Subcutaneous abdominal adipose tissue (tissue), 5 donors: ENCODE results near the gene SCYGR5.
"Not testable (repeated sequence)": the region's sequence is repeated elsewhere in the genome, so short reads cannot be mapped to it uniquely, and the experiment has no call there.

Experiments used
- H3K27ac ChIP-seq: one replicate; pipeline ENCODE4 v1.7.0; 2013; ENCODE audit warnings: low read depth, mild to moderate bottlenecking, inconsistent platforms, low read length, moderate library complexity
- H3K27me3 ChIP-seq, 5 donors: one replicate each; pipeline ENCODE4 v1.7.0; 2013; ENCODE audit warnings: low read length in 5 of 5, inconsistent platforms in 1 of 5; ENCODE audit not compliant: control insufficient read depth in 5 of 5, insufficient read depth in 4 of 5
- H3K36me3 ChIP-seq, 5 donors: one replicate each; pipeline ENCODE4 v1.7.0; 2013; ENCODE audit warnings: low read length in 5 of 5; ENCODE audit not compliant: control insufficient read depth in 5 of 5, insufficient read depth in 5 of 5
- H3K4me1 ChIP-seq, 5 donors: one replicate each; pipeline ENCODE4 v1.7.0; 2013; ENCODE audit warnings: low read length in 5 of 5, mild to moderate bottlenecking in 3 of 5, moderate library complexity in 1 of 5; ENCODE audit not compliant: control insufficient read depth in 5 of 5, insufficient read depth in 5 of 5
- H3K4me3 ChIP-seq, 5 donors: one replicate each; pipeline ENCODE4 v1.7.0; 2013; ENCODE audit warnings: low read length in 5 of 5, low read depth in 1 of 5
- H3K9ac ChIP-seq, 5 donors: one replicate each; pipeline ENCODE4 v1.7.0; 2013; ENCODE audit warnings: low read length in 5 of 5, mild to moderate bottlenecking in 4 of 5, moderate library complexity in 3 of 5
- H3K9me3 ChIP-seq, 5 donors: one replicate each; pipeline ENCODE4 v1.7.0; 2013; ENCODE audit warnings: low read length in 5 of 5; ENCODE audit not compliant: control insufficient read depth in 5 of 5
- donor health status: healthy.
- donor health status: healthy.
- donor health status: healthy.
- donor health status: healthy.
- donor health status: healthy.

Gene SCYGR5

DNA sequence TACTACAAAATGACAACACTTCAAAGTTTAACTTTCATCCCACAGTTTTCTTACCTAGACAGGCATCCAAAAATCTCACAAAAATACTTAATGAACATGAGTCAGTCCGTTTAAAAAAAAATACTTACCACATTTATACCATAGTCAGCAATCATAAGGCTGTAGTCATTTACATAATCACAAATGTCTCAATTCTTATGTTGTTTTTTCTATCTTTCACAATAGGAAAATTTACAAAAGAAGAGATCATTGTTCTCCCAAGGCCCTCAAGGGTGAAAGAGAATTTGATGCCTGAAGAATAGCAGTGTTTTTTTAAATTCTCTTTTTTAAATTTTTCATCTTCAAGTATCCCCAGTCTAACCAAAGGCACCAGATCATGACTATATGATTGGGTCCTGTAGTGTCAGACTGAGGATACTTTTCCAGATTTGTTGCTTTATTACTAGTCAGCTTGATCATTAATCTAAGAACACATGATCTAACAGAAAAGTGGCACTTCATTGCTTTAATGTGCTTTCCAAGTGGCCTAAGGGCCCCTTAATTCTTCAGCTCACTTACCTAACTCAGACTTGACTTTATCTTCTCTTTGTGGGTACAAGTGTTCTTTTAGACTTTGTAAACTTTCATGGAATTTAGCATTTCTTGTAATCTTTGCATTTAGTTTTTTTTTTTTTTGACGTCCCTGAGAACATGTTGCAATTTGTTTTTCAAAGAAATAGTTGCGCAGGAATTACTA, 4.7 kb downstream of the SCYGR5 start:
- Histone ChIP-seq H3K27me3 (no peaks in the 10 kb centered on the region), H3K9ac (peak overlapping the region in 3 of 5 donors; percentile 39 to 76 (median 41))

GRCh38 chr2:227673620-227674019, 7.0 kb downstream of the SCYGR5 start:
- Histone ChIP-seq H3K4me1 (peaks cover 0 to 34% (median 13%) of the 10 kb centered on the region in 5 donors), H3K9ac (peak overlapping the region in 2 of 5 donors; percentile 17 to 66), H3K27ac (peak overlapping the region; percentile 87)
- not testable (repeated sequence) for H3K4me3 ChIP-seq, H3K9me3 ChIP-seq, H3K36me3 ChIP-seq, H3K27me3 ChIP-seq

More for the DNA sequence above, 4.7 kb downstream of the SCYGR5 start:
- no peaks in the 10 kb centered on the region for H3K36me3 ChIP-seq
- peak overlapping the region; percentile 87 for H3K27ac ChIP-seq
- no peak overlapping the region for H3K4me3 ChIP-seq
- peaks cover 0 to 30% (median 13%) of the 10 kb centered on the region in 5 donors for H3K4me1 ChIP-seq
- no peaks in the 10 kb centered on the region for H3K9me3 ChIP-seq

GRCh38 chr2:227674485-227674884, 7.9 kb downstream of the SCYGR5 start:
- peak overlapping the region; percentile 87 for H3K27ac ChIP-seq
- H3K4me3 ChIP-seq = no peak overlapping the region
- peaks cover 0 to 34% (median 13%) of the 10 kb centered on the region in 5 donors for H3K4me1 ChIP-seq
- H3K9ac ChIP-seq = peak overlapping the region in 1 of 5 donors; percentile 66
- no peaks in the 10 kb centered on the region for H3K27me3 ChIP-seq
- H3K36me3 ChIP-seq = no peaks in the 10 kb centered on the region
- no peaks in the 10 kb centered on the region for H3K9me3 ChIP-seq

- Histone ChIP-seq H3K36me3 (no peaks in the 10 kb centered on the region), H3K4me1 (peaks cover 0 to 29% (median 7%) of the 10 kb centered on the region in 5 donors), H3K9me3 (no peaks in the 10 kb centered on the region), H3K27ac (no peak overlapping the region), H3K9ac (no peak overlapping the region), H3K4me3 (no peak overlapping the region), H3K27me3 (no peaks in the 10 kb centered on the region)
Observed at GRCh38 chr2:227677928-227678327, 11.3 kb downstream of the SCYGR5 start.

- H3K9me3 ChIP-seq = no peaks in the 10 kb centered on the region
- no peak overlapping the region for H3K4me3 ChIP-seq
- no peak overlapping the region for H3K9ac ChIP-seq
- peaks cover 0 to 24% (median 18%) of the 10 kb centered on the region in 5 donors for H3K36me3 ChIP-seq
- H3K27ac ChIP-seq = peak overlapping the region; percentile 32
- H3K27me3 ChIP-seq = no peaks in the 10 kb centered on the region
- H3K4me1 ChIP-seq = peaks cover 0 to 15% (median 2%) of the 10 kb centered on the region in 5 donors
Observed at GRCh38 chr2:227684258-227684657, 17.7 kb downstream of the SCYGR5 start.

DNA sequence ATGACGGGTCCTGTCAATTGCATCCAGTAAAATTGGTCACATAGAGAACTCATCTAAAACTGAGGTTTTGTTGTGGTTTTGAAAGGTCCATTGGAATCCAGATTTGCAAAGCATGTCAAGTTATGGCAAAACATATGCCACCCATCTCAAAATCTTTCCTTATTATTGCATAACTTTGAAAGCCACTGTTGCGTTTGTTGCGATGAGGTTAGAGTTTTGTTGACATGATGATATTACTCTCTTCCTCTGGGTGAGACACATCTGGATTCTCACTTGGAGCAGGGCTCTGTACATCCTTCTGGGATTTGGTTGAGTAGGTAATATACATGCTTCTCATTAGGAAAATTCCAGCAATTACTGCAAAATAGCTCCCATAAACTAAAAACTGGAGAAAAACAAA, 20.6 kb downstream of the SCYGR5 start:
- no peaks in the 10 kb centered on the region for H3K9me3 ChIP-seq
- no peaks in the 10 kb centered on the region for H3K27me3 ChIP-seq
- peaks cover 0 to 27% (median 22%) of the 10 kb centered on the region in 5 donors for H3K36me3 ChIP-seq

GRCh38 chr2:227696990-227697679, 30.5 kb downstream of the SCYGR5 start:
- H3K27me3 ChIP-seq = no peaks in the 10 kb centered on the region
- H3K36me3 ChIP-seq = peaks cover 12 to 47% (median 26%) of the 10 kb centered on the region in 5 donors
- H3K4me1 ChIP-seq = peaks cover 0 to 25% (median 11%) of the 10 kb centered on the region in 5 donors
- H3K4me3 ChIP-seq = no peak overlapping the region
- peak overlapping the region; percentile 87 for H3K27ac ChIP-seq
- H3K9me3 ChIP-seq = no peaks in the 10 kb centered on the region
- H3K9ac ChIP-seq = peak overlapping the region in 2 of 5 donors; percentile 47 to 64

More for the DNA sequence above, 20.6 kb downstream of the SCYGR5 start:
- Histone ChIP-seq H3K27ac (no peak overlapping the region), H3K9ac (no peak overlapping the region), H3K4me3 (no peak overlapping the region), H3K4me1 (peaks cover 0 to 16% (median 2%) of the 10 kb centered on the region in 5 donors)

- Histone ChIP-seq H3K27ac (peak overlapping the region; percentile 97), H3K4me1 (peaks cover 7 to 33% (median 23%) of the 10 kb centered on the region in 5 donors), H3K9me3 (no peaks in the 10 kb centered on the region), H3K9ac (no peak overlapping the region), H3K27me3 (no peaks in the 10 kb centered on the region), H3K4me3 (no peak overlapping the region), H3K36me3 (peaks cover 15 to 43% (median 33%) of the 10 kb centered on the region in 5 donors)
Observed at GRCh38 chr2:227701556-227701955, 35.0 kb downstream of the SCYGR5 start.

DNA sequence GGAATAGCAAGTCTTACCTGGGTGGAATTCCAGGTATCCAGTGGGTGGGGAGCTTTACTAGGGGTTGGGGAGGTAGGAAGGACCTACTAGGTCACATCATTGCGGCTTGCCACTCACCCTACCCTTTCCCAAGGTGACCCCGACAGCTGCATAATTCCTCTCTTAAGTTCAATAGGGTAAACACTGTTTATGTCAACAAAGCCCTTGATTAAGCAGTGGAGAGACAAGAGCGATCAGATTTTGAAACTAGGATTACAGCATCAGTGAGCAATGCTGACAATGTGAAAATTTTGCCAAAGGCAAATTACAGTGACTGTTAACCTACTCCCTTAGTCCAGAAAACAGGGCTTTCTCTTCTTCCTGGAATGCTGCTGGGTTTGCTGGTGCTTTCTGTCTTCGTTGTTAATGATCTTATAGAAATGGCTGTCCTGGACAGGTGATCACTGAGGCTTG, 36.7 kb downstream of the SCYGR5 start:
- no peaks in the 10 kb centered on the region for H3K9me3 ChIP-seq
- H3K4me3 ChIP-seq = peak overlapping the region in 1 of 5 donors; percentile 13
- H3K9ac ChIP-seq = peak overlapping the region; percentile 17 to 87 (median 64)
- H3K27ac ChIP-seq = peak overlapping the region; percentile 97
- H3K36me3 ChIP-seq = peaks cover 15 to 49% (median 40%) of the 10 kb centered on the region in 5 donors
- H3K27me3 ChIP-seq = no peaks in the 10 kb centered on the region
- H3K4me1 ChIP-seq = peaks cover 7 to 26% (median 23%) of the 10 kb centered on the region in 5 donors

DNA sequence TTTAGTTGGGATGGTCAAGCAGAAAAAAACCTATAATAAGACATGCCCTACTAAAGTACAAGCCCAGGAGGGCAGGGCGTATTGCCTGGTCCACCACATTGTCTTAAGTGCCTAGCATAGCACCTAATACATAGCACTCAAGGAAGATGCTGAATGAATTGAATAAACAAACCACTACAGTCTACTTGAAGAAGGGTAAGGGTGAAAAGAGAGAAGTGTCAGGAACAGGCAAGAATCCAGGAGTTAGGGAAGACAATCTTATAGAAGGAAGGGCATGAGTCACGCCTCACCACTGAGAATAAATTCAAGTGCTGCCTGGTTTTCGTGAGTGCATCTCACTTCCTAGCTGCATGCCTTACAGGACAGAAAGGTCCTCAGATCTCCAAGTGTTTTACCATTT, 37.4 kb downstream of the SCYGR5 start:
- no peaks in the 10 kb centered on the region for H3K9me3 ChIP-seq
- peak overlapping the region; percentile 97 for H3K27ac ChIP-seq
- H3K9ac ChIP-seq = peak overlapping the region; percentile 17 to 87 (median 64)
- peaks cover 11 to 42% (median 37%) of the 10 kb centered on the region in 5 donors for H3K36me3 ChIP-seq
- H3K4me3 ChIP-seq = no peak overlapping the region
- peaks cover 7 to 28% (median 26%) of the 10 kb centered on the region in 5 donors for H3K4me1 ChIP-seq
- no peaks in the 10 kb centered on the region for H3K27me3 ChIP-seq
